ENCODE results near the gene ABCB6. TPM values are rescaled to one million over a fixed set of nuclear protein-coding genes. Genes with fewer than 3 reads are reported as not detected.

The ABCB6 gene
- total RNA-seq, 6 experiments from 2014 or later, result 12.5 to 16.5 (median 13.9) TPM

GRCh38 chr2:219168932-219169331 is 49.8 kb downstream of the ABCB6 start:
- H3K27me3 Mint-ChIP-seq (ENCODE audit: insufficient read depth), result no peaks in the 10 kb centered on the region
- no peaks in the 10 kb centered on the region for H3K9me3 Mint-ChIP-seq
- H3K4me3 Mint-ChIP-seq, result no peak overlapping the region
- no peak for TF ChIP-seq CTCF (IDR thresholded peaks at IDR 0.05)
- peaks cover 11% of the 10 kb centered on the region for H3K36me3 Mint-ChIP-seq (ENCODE audit: low read depth)
- no peak for DNase-seq
- peaks cover 12% of the 10 kb centered on the region for H3K4me1 Mint-ChIP-seq (ENCODE audit: low read depth)
- H3K27ac Mint-ChIP-seq, result no peak overlapping the region

GRCh38 chr2:219168526-219168925 is 50.2 kb downstream of the ABCB6 start:
- Mint-ChIP-seq H3K36me3 (ENCODE audit: low read depth) (peaks cover 9% of the 10 kb centered on the region; the same call in 1 of the 2 replicates), H3K4me3 (no peak overlapping the region), H3K9me3 (no peaks in the 10 kb centered on the region), H3K27me3 (ENCODE audit: insufficient read depth) (no peaks in the 10 kb centered on the region), H3K27ac (no peak overlapping the region), H3K4me1 (ENCODE audit: low read depth) (peaks cover 10% of the 10 kb centered on the region)
- DNase-seq, result no peak
- TF ChIP-seq CTCF (IDR thresholded peaks at IDR 0.05), result no peak

GRCh38 chr2:219167997-219168396 is 50.8 kb downstream of the ABCB6 start:
- Mint-ChIP-seq H3K9me3 (no peaks in the 10 kb centered on the region), H3K4me1 (ENCODE audit: low read depth) (peaks cover 10% of the 10 kb centered on the region), H3K36me3 (ENCODE audit: low read depth) (peaks cover 9% of the 10 kb centered on the region; the same call in 1 of the 2 replicates), H3K27ac (no peak overlapping the region), H3K27me3 (ENCODE audit: insufficient read depth) (no peaks in the 10 kb centered on the region; the same call in 1 of the 2 replicates), H3K4me3 (no peak overlapping the region)
- no peak for TF ChIP-seq CTCF (IDR thresholded peaks at IDR 0.05)
- DNase-seq, result no peak

GRCh38 chr2:219165058-219165911 is 53.5 kb downstream of the ABCB6 start:
- Mint-ChIP-seq H3K27ac (no peak overlapping the region), H3K4me1 (ENCODE audit: low read depth) (peaks cover 9% of the 10 kb centered on the region), H3K9me3 (no peaks in the 10 kb centered on the region), H3K27me3 (ENCODE audit: insufficient read depth) (no peaks in the 10 kb centered on the region; the same call in none of the 2 replicates), H3K36me3 (ENCODE audit: low read depth) (0 out of 2 replicates have a peak, but pooled peaks cover 5% of the 10 kb centered on the region), H3K4me3 (no peak overlapping the region)
- no peak for TF ChIP-seq CTCF (IDR thresholded peaks at IDR 0.05)
- DNase-seq, result no peak

- H3K27ac Mint-ChIP-seq, result no peak overlapping the region
Observed at GRCh38 chr2:219163156-219163555, 55.6 kb downstream of the ABCB6 start.

More at GRCh38 chr2:219163156-219163555, 55.6 kb downstream of the ABCB6 start:
- H3K4me1 Mint-ChIP-seq (ENCODE audit: low read depth), result peaks cover 30% of the 10 kb centered on the region
- TF ChIP-seq CTCF (IDR thresholded peaks at IDR 0.05), result no peak
- no peak overlapping the region for H3K4me3 Mint-ChIP-seq
- no peaks in the 10 kb centered on the region for H3K9me3 Mint-ChIP-seq
- DNase-seq, result no peak
- H3K36me3 Mint-ChIP-seq (ENCODE audit: low read depth), result 0 out of 2 replicates have a peak, but pooled peaks cover 5% of the 10 kb centered on the region
- no peaks in the 10 kb centered on the region; the same call in none of the 2 replicates for H3K27me3 Mint-ChIP-seq (ENCODE audit: insufficient read depth)
